COR-L47 (cell line): ENCODE measurements around the gene ITGB6.

Source experiments
- DNase-seq: peaks from one replicate; lab custom pipeline; 2025; lab: John Stamatoyannopoulos, UW

ITGB6 gene

GRCh38 chr2:160221391-160222276 is 21.6 kb upstream of the ITGB6 start:
- no peak for DNase-seq

GRCh38 chr2:160220545-160221009 is 20.5 kb upstream of the ITGB6 start:
- DNase-seq: no peak

- no peak for DNase-seq
These were observed 20.0 kb upstream of the ITGB6 start for GRCh38 chr2:160220026-160220425.

GRCh38 chr2:160214461-160215445 is 14.7 kb upstream of the ITGB6 start:
- no peak for DNase-seq

- no peak for DNase-seq
These were observed 13.4 kb upstream of the ITGB6 start for GRCh38 chr2:160213511-160213910.

GRCh38 chr2:160210599-160211138 is 10.6 kb upstream of the ITGB6 start:
- no peak for DNase-seq

GRCh38 chr2:160209516-160209856 is 9.4 kb upstream of the ITGB6 start:
- no peak for DNase-seq

- DNase-seq: no peak
These were observed 8.8 kb upstream of the ITGB6 start for GRCh38 chr2:160208655-160209515.

- no peak for DNase-seq
These were observed 8.0 kb upstream of the ITGB6 start for GRCh38 chr2:160207804-160208654.

GRCh38 chr2:160207271-160207670 is 7.2 kb upstream of the ITGB6 start:
- no peak for DNase-seq

- DNase-seq: no peak
These were observed 6.4 kb upstream of the ITGB6 start for GRCh38 chr2:160206436-160206835.

GRCh38 chr2:160205505-160205904 is 5.4 kb upstream of the ITGB6 start:
- no peak for DNase-seq

- DNase-seq: no peak
These were observed 3.4 kb upstream of the ITGB6 start for GRCh38 chr2:160203422-160203821.

GRCh38 chr2:160203007-160203406 is 2.9 kb upstream of the ITGB6 start:
- DNase-seq: no peak

- DNase-seq: no peak
These were observed 1.9 kb upstream of the ITGB6 start for GRCh38 chr2:160201849-160202539.

GRCh38 chr2:160200921-160201320 is 849 bp upstream of the ITGB6 start:
- DNase-seq: no peak

GRCh38 chr2:160199053-160199452 is 1.0 kb downstream of the ITGB6 start:
- DNase-seq: no peak

- DNase-seq: no peak
These were observed 2.5 kb downstream of the ITGB6 start for GRCh38 chr2:160197587-160197986.

- no peak for DNase-seq
These were observed 5.1 kb downstream of the ITGB6 start for GRCh38 chr2:160194946-160195345.

- no peak for DNase-seq
These were observed 5.7 kb downstream of the ITGB6 start for GRCh38 chr2:160194351-160194750.
